ENCODE measurements around the gene GRAP2. TPM values are rescaled to one million over a fixed set of nuclear protein-coding genes. Genes with fewer than 3 reads are reported as not detected.

The GRAP2 gene
- total and polyA plus RNA-seq, 2 of the 13 experiments (the other 11 are each of a cell fraction or from before 2014, with no cell fraction given) = 0.15 TPM; not detected in 1

DNA sequence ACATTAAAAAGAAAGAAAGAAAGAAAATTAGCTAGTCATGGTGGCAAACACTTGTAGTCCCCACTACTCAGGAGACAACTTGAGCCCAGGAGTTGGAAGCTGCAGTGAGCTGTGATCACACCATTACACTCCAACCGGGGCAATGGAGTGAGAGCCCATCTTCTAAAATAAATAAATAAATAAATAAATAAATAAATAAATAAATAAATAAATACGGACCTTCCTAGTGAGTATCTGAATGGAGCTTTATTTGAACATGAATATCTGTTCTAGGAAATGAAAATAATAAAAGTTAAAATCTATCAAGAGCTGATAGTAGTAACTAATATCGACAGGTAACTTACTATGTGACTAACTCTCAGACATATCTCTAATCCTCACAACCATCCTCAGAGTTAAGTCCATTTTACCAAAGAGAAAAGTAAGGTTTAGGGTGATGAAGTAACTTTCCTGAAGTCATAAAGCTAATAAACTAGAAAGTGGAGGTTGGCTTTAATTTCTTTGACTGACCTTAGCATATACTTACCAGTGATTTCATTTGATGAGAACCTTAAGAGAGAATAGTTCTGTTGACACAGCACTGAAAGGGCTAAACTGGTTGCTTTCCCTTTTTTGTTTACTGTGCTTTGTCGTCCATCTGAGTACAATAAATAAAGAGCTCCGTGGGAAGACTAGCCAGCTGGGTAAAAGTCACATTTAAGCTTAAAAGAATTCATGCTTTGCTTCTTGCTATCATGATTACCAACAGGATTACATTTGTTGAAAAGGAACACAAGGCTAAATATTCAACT lies 29.7 kb upstream of the GRAP2 start:
- intact Hi-C loops (cut with micrococcal nuclease; ENCODE audit: unreplicated experiment) = no loop called here
- POLR2A ChIA-PET = no interaction called here
- no peak overlapping the region for H2AFZ ChIP-seq (ENCODE audit: low read length)
- CTCF ChIA-PET (ENCODE audit: low intra/inter-chr PET ratio, low total read pairs) = no interaction called here
- 2% methylated on average over 5 of the region's 5 CpGs for WGBS (ENCODE audit: low lambda C conversion rate)
- no peak overlapping the region for H3K27ac ChIP-seq (ENCODE audit: extremely low read length, insufficient read depth, low read length)
- H3K27me3 ChIP-seq (ENCODE audit: control insufficient read depth in 1 of 2, insufficient read depth in 2 of 2, low read length in 2 of 2) = no peaks in the 10 kb centered on the region; a peak in 2 of 5 replicates
- in situ Hi-C loops (cut with HindIII; ENCODE audit: extremely low pct_ligation_motif_present, low pct_unique_long_range_greater_than_20kb) = no loop called here
- H3K9me3 ChIP-seq (ENCODE audit: low read length) = no peaks in the 10 kb centered on the region
- no peaks in the 10 kb centered on the region for H3K36me3 ChIP-seq (replicated peaks in 1 of 2; ENCODE audit: control insufficient read depth in 1 of 2, insufficient read depth in 2 of 2, low read length in 2 of 2)
- FAIRE-seq = no peak
- no peak overlapping the region for H3K4me3 ChIP-seq (replicated peaks in 1 of 3; ENCODE audit: insufficient read depth in 1 of 3, low read depth in 2 of 3, low read length in 3 of 3)
- no peaks in the 10 kb centered on the region for H3K4me1 ChIP-seq (ENCODE audit: insufficient read depth, low read length)
- no peak overlapping the region for H3K4me2 ChIP-seq (ENCODE audit: low read depth, low read length)
- no peak for DNase-seq (ENCODE audit: low spot score)
- TF ChIP-seq ZNF772 (CRISPR knock-in tag; IDR thresholded peaks at IDR 0.05) (no peak), PLRG1 (conservative IDR thresholded peaks at IDR 0.05) (no peak), ZBTB46 (CRISPR knock-in tag; IDR thresholded peaks at IDR 0.05; ENCODE audit: borderline replicate concordance) (no peak), PRDM15 (CRISPR knock-in tag; IDR thresholded peaks at IDR 0.05) (no peak), THAP11 (CRISPR knock-in tag; IDR thresholded peaks at IDR 0.05) (no peak), KLF9 (CRISPR knock-in tag; IDR thresholded peaks at IDR 0.05; ENCODE audit: low read depth) (no peak), ZNF567 (CRISPR knock-in tag; IDR thresholded peaks at IDR 0.05; ENCODE audit: borderline replicate concordance) (no peak), FOSL2 (CRISPR knock-in tag; IDR thresholded peaks at IDR 0.05) (no peak), ZNF225 (CRISPR knock-in tag; IDR thresholded peaks at IDR 0.05) (no peak), ZNF569 (CRISPR knock-in tag; IDR thresholded peaks at IDR 0.05; ENCODE audit: borderline replicate concordance) (no peak), ZBTB1 (CRISPR knock-in tag; IDR thresholded peaks at IDR 0.05; ENCODE audit: borderline replicate concordance) (no peak), RFXANK (CRISPR knock-in tag; IDR thresholded peaks at IDR 0.05) (no peak), HNRNPL (IDR thresholded peaks at IDR 0.05; ENCODE audit: low read depth, low read length) (no peak), TCF12 (IDR thresholded peaks at IDR 0.05) (no peak), TCF12 (CRISPR knock-in tag; IDR thresholded peaks at IDR 0.05) (no peak), KDM5B (CRISPR knock-in tag; IDR thresholded peaks at IDR 0.05; ENCODE audit: borderline replicate concordance) (no peak)
- TF ChIP-seq, protein P1, sequence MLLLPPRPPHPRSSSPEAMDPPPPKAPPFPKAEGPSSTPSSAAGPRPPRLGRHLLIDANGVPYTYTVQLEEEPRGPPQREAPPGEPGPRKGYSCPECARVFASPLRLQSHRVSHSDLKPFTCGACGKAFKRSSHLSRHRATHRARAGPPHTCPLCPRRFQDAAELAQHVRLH (CRISPR knock-in tag; IDR thresholded peaks at IDR 0.05; ENCODE audit: borderline replicate concordance, low read depth) = no peak
- no TSS peak for BruUV-seq (replicated peaks)
- ATAC-seq = no peak
- no peaks in the 10 kb centered on the region for H4K20me1 ChIP-seq (ENCODE audit: insufficient read depth, low read length)
- no peak overlapping the region for H3K9ac ChIP-seq (ENCODE audit: insufficient read depth, low read depth, low read length)
- no peaks in the 10 kb centered on the region for H3K79me2 ChIP-seq (ENCODE audit: insufficient read depth, low read length)

Data from HepG2 (cell line).